SH-SY5Y (cell line): ENCODE data around the gene HLTF.

Experiments
- GATA2 ChIP-seq: IDR thresholded peaks from 2 replicates; pipeline ENCODE4 v1.6.1; 2011; ENCODE audit warnings: mild to moderate bottlenecking, low read depth, low read length
- GATA3 ChIP-seq: IDR thresholded peaks from 2 replicates; pipeline ENCODE4 v1.6.1; 2011; ENCODE audit warnings: low read depth, mild to moderate bottlenecking, low read length, moderate library complexity

GRCh38 chr3:149090907-149091306 is 4.6 kb upstream of the HLTF start:
- TF ChIP-seq GATA2 (no peak), GATA3 (no peak)
